G401 (cell line): ENCODE measurements around the gene AMN. TPM values are rescaled to one million over a fixed set of nuclear protein-coding genes. Genes with fewer than 3 reads are reported as not detected.
"Not testable (repeated sequence)": the region's sequence is repeated elsewhere in the genome, so short reads cannot be mapped to it uniquely, and the experiment has no call there.

Experiments used
- DNase-seq: peaks from one replicate; pipeline ENCODE4 v3.0.0-alpha.2; 2015; ENCODE audit warnings: low spot score
- in situ Hi-C: cut with HindIII; loops from 2 replicates; pipeline ENCODE4 v1.10.0; 2016; ENCODE audit warnings: low sequenced_read_pairs, mixed read lengths
- total RNA-seq: library from RNA; depleted of rRNA; stranded (reverse); fragments of >200 nt; shearing (Covaris generic); gene quantifications from 2 replicates; pipeline ENCODE4 v1.2.3, GENCODE V29; 2014

Gene AMN
- total RNA-seq, 1 experiment from 2014 or later, result not detected

DNA sequence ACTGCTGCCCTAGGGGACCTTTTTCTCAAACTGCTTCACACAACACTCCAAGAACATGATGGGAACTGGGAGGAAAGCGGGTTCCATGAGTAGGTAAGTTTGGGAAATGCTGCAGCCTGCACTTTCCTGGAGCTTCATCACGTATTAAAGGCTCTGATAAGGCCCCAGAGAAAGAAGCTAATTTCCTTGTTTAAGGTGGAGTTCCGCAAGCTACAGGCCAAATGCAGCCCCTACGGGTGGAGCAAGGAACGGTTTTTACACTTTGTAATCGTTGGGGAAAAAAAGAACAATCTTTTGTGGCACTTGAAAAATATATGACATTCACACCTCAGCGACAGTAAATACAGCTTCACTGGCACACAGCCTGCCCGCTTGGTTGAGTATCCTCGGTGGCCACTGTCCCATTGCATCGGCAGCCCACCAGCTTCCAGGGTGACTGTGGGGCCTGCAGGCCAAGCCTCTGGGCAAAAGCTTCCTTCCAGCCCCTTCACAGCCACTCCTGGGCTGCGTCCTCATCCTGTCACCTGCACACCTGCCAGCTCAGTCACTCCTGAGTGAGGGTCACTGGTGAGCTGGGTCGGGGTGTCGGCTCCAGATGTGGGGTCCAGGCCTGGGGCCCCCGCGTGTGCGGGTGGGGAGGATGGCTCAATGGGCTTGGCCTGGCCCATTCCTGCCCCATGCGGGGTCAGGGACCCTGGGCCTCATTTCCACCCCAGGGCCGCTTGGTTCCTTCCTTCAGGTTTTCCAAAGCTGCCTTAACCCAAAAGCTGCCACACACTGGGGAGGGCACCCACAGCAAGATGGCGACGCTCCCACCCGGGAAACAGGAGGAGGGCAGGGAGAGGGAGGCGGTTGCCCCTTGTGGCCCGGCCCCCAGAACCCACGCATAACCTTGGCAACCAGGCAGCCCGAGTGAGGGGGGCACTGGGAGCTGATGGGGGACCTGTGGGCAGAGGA lies 2.4 kb downstream of the AMN start:
- in situ Hi-C loops, result no loop called here
- no peak for DNase-seq

DNA sequence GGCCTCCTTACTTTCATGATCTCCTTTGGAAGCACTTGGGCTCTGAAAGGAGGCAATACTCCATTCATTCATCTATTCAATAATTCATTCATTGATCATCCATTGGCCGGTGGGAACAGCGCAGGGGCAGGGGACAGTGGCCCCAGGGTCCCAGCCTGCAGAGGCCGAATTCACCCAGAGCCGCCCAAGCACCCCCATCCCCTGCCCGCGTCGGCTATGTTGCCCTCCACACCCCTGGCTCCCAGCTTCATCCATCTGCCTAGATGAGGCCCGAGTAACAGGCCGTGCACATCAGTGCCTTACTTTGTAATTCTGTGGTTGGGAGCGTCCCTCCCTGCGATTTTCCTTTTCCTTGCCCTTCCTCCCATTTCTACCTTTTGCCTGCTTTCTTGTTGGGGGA lies 3.2 kb downstream of the AMN start:
- in situ Hi-C loops, result no loop called here
- DNase-seq, result no peak

DNA sequence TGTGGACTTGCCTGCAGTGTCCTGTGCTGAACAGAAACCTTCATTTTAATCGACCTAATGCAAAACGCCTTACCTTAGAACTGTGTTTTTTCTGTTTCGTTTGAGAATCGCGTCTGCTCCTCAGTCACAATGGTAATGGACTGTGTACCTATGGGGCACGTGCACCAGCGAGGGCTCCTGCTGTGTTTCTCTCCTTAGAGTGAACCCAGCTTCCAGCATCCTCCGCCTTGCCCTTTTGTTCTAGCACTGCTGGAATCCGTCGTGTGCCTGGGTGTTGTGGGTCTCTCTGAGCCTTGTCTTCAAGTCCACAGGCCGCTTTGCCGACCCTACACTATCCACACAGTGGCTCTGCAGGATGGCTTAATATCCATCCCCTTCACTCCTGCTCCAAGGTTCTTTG lies 3.6 kb downstream of the AMN start:
- DNase-seq, result no peak
- in situ Hi-C loops, result no loop called here

DNA sequence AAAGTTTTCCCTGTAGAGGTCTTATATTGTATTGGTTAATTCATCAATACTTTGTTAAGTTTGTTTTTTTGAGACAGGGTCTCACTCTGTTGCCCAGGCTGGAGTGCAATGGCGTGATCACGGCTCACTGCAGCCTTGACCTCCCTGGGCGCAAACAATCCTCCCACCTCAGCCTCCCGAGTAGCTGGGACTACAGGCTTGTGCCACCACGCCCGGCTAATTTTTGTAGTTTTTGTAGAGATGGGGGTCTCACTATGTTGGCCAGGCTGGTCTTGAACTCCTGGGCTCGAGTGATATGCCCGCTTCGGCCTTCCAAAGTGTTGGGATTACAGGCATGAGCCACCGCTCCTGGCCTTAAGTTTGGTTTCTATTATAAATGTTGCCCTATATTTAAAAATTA lies 4.4 kb downstream of the AMN start:
- in situ Hi-C loops, DNase-seq: not testable (repeated sequence)

DNA sequence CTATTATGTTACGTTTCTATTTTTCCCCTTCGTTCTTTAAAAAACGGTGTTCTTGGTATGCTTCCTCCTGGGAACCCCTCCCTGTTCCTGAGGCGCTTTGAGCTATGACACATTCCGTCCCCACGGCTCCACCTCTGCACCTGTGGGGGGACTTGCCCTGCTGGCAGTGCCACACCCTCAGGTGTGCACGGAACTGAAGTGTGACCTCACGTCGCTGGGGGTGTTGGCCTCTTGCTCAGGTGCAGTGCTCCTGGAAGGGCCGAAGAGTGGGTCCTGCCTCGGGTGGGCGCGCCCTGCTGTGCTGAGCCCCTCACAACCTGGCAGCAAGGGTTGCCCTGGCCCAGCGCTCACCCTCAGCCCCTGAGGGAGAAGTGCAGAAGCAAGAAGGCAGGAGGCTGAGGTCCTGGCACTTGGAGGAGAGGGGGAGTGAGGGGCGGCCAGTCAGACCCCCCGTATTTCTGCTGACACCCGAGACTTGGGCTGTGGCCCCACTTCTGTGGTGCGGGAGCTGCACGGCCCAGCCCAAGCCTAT lies 4.9 kb downstream of the AMN start:
- DNase-seq, result no peak
- in situ Hi-C loops, result no loop called here

DNA sequence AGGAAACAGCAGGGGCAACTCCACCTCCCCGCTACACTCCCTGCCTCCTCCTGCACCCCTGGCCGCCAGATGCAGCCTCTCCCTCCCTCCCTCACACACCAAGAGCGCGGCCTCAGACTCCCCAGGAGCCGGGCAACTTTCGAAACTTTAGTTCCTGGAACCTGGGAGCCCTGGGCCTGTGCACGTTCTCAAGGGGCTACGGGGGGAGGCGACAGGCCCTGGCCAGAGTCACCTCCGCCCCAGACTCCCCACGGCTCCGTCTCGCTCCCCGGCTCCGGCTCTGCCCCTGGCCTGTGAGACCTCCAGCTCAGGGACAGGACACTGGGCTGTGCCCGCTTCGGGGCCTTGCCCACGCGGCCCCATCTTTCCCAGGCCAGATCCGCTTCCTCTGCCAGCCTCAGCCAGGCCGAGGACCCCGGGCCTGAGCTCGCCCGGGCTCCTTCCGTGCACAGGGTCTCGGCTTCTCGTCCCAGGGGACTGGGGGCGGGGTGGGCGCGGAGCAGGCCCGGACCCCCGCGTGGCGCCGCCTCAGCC lies 5.5 kb downstream of the AMN start:
- in situ Hi-C loops, result no loop called here
- DNase-seq, result no peak

DNA sequence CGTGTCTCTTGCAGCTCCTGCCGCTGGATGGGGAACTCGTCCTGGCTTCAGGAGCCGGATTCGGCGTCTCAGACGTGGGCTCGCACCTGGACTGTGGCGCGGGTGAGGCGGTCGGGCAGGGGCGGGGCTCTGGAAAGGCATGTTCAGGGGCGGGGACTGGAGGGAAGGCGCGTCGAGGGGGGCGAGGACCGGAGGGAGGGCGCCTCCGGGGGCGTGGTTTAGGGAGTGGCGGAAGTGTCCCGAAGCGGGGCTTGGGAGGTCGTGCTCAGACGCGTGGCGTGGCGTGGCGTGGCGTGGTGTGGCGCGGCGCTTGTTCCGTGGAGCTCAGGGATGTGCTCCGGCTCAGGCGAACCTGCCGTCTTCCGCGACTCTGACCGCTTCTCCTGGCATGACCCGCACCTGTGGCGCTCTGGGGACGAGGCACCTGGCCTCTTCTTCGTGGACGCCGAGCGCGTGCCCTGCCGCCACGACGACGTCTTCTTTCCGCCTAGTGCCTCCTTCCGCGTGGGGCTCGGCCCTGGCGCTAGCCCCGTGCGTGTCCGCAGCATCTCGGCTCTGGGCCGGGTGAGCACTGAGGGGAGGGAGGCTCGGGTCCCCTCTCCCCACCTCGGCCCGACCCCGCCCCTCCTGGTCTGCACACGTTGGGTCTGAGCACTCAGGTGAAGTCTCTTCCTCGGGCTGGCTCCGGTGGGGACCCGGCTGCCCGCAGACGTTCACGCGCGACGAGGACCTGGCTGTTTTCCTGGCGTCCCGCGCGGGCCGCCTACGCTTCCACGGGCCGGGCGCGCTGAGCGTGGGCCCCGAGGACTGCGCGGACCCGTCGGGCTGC lies 6.2 kb downstream of the AMN start:
- in situ Hi-C loops, result no loop called here
- no peak for DNase-seq

DNA sequence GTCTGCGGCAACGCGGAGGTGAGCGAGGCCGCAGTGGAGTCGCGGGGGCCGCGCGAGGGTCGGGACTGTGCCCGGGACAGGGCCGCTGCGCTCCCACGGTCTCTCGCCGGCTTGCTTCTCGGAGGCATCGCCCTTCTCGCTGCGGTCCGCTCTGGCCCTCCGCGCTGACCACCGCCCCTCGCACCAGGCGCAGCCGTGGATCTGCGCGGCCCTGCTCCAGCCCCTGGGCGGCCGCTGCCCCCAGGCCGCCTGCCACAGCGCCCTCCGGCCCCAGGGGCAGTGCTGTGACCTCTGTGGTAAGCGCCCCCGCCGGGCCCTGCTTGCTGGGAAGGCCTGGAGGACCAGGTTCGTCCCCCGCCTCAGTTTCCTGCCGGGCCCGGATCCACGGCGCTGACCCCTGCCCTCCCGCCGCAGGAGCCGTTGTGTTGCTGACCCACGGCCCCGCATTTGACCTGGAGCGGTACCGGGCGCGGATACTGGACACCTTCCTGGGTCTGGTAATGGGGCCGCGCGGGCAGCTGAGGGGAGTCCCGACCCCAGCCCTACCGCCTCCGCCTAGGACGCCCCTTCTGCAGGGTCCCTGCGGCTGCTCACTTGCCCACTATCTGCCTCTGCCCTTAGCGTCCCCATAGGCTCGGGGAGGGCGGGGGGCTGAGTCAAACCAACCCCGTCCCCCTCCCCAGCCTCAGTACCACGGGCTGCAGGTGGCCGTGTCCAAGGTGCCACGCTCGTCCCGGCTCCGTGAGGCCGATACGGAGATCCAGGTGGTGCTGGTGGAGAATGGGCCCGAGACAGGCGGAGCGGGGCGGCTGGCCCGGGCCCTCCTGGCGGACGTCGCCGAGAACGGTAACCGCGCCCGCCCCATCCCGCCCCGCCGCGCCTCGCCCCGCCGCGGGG lies 7.0 kb downstream of the AMN start:
- in situ Hi-C loops, result no loop called here
- no peak for DNase-seq

DNA sequence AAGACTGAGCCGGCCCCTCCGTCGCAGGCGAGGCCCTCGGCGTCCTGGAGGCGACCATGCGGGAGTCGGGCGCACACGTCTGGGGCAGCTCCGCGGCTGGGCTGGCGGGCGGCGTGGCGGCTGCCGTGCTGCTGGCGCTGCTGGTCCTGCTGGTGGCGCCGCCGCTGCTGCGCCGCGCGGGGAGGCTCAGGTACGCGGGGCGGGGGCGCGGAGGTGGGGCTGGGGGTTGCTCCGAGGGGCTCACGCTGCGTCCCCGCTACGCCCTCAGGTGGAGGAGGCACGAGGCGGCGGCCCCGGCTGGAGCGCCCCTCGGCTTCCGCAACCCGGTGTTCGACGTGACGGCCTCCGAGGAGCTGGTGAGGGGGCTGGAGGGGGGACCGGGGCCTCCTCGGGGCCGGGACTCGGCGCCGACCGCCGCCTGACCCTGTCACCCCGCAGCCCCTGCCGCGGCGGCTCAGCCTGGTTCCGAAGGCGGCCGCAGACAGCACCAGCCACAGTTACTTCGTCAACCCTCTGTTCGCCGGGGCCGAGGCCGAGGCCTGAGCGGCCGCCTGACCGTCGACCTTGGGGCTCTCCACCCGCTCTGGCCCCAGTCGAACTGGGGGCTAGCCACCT lies 7.8 kb downstream of the AMN start:
- in situ Hi-C loops, result no loop called here
- no peak for DNase-seq

DNA sequence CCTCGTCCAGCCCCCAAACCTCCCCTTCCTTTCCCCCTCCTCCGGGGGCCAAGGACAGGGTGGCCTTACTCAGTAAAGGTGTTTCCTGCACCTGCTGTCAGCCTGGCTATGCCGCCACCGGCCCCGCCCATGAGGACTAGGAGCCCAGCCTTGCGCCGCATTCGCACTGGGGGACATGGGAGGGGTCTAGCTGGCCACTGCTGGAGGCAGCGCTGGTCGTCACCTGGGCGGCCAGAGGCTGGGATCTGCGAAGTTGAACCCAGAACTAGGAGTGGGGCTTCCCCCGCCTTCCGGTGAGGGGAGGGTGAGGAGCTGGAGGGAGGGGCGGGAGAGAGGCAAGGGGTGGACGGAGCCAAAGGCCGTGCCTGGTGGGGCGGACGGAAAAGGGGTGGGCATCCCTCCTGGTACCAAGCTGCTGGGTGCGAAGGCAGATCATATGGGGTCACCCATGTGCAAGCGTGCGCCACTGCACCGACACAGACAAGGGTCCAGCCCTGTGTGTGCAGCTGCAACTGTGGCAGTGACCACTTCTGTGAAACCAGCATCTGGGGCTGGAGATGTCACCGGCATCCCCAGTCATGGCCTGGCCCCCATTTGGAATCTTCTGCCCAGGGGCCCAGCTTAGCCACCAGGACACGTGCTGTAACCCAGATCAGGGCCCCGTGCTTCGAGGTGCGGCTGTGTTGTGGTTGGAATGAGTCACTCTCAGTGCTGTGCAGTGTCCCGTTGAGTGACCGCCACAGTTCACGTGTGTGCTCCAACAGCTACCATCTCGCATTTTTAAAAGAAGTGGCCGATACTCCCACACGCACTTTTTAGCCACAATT lies 8.5 kb downstream of the AMN start:
- in situ Hi-C loops, result no loop called here
- DNase-seq, result no peak

DNA sequence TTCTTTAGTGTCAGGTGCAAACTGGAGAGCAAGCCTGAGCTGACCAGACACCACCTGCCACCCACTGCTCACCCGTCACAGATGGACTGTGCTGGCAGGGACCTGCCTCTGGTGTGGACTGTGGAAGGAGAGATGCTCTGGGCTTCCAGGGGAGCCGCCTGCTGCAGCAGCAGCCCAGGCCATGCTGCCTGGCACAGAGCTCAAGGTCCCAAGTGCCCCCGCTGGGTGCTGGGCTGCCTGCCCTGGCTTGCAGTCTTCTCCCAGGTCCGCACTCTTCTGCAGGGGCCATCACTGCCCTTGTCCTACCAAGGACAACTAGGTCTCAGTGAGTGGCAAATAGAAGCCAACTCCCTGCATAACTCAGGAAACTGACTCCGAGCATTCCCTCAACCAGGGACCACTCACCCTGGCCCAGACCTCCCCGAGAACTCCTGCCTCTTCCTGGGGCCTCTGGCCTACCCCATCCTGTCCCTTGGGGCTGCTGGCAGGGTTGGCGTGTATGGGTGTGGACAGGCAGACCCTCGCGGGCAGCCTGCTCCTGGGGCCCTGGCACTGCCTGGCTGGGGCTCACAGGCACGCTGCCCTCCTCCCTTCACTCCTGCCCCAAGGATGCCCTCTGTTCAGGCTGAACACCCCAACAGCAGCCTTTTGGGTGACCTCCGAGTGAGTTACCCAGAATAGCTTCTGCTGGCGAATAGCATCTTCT lies 9.3 kb downstream of the AMN start:
- in situ Hi-C loops, result no loop called here
- DNase-seq, result peak; percentile 45

DNA sequence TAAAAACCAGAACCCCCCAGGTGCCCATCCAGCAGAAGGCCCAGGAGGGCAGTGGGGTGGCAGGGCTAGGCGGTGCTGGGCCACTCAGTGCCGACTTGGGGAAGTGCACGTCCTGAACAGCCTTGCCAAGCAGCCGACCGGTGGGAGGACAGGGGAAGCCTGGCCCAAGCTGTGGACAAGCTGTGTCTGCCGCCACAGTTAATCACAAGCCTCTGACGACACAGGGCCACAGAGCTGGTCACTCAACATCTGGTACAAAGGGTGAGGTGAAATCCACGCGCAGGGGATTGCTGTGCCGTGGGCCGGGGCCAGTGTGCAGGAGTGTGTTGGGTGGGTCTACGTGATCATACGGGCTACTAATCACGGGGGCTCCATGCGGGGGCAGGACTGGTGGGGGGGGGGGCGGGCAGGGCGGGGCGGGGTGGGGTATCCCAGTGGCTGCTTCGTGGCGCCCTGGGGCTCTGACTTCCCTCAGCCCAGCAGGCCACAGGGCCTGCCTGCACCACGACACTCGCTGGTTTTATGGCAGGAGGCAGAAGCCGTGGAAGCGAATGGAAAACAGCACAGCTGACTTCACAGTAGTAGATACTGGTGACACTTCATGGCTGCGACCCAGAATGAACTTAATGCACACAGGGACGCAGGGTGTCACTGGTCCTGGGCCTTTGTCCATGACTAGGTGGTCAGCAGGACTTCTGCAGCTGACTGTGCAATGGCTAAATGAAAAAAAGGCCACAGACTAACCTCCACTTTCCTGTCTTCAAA lies 10.2 kb downstream of the AMN start:
- DNase-seq, result no peak
- in situ Hi-C loops, result no loop called here

DNA sequence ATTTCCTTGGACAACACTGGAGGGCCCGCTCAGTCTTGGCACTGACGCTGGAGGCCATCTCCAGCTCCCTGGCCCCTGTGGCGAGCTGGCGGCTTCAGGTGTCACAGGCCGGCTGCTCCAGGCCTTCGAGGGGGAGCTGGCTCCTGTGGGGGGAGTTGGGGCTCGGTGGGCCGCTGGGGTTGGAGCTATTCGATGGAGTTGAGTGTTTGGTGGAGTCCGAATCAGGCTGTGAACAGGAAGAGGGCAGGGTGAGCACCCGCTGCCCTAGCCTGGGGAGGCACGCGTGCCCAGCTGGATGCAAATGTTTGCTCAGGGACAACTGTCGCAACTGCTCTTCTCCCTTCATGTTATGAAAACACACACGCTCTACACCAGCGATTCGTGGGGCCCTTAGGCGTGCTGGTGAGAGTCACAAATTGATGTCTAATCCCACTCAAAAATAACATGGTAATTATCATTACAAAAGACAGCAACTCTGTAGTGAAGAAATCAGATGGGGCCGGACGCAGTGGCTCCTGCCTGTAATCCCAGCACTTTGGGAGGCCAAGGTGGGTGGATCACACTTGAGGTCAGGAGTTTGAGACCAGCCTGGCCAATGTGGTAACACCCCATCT lies 11.3 kb downstream of the AMN start:
- DNase-seq, result no peak
- in situ Hi-C loops, result no loop called here

DNA sequence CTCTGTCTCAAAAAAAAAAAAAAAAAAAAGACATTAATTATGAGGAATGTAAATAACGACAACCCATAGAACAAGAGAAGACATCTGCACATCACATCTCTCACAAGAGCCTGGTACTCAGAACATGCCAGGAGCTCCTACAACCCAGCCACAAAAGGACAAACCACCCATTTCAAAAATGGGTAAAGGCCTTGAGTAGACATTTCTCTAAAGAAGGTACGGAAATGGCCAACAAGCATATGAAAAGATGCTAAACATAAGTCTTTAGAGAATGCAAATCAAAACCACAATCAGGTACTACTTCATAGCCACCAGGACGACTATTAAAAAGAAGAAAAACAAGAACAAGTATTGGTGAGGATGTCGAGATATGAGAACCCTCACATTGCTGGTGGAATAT lies 13.3 kb downstream of the AMN start:
- in situ Hi-C loops, result no loop called here
- DNase-seq, result no peak

DNA sequence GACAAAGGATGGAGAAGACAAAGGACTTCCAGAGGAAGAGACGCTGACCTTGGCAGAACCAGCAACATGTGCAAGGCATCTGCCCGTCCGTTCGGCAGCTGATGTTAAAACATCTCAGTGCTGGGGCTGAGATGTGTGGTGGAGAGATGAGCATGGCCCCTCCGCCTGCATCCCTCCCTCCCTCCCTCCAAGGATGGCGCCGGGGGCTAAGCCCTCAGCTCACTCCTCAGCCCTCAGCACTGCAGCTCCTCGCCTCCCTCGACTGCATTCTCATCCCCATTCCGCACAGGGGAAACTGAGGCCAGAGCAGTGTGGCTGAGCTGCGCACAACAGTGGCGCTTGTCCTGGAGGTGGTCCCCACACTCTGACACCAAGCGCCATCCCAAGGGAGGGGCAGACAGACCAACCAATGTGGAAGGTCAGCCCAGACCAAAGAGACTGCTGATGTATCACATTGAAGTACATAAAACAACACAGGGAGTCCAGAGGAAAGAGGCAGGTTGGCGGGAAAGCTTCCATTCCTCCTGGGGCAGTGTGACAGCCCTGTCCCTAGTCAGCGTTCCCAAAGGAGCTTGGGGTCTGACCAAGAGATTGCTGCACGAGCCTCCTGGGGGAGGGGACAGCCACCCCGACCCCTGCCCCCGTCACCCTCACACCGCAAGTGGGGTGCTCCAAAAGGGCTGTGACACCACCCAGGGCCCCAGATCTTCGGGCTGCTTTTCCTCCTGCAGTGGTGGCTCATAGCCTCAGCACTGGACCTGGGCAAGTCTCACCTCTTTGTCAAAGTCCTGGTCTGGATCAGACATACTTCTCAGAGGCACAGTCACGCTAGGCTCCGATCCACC lies 15.1 kb downstream of the AMN start:
- DNase-seq, result no peak

More for the DNA sequence above, 15.1 kb downstream of the AMN start:
- in situ Hi-C loops, result no loop called here
